GM19351 (cell line): Measurements from ENCODE around the gene EME1.

ENCODE experiments used
- ATAC-seq: cut with Tn5 transposase; IDR thresholded peaks from one replicate; pipeline ENCODE4 v1.9.1; 2021; ENCODE audit warnings: mild to moderate bottlenecking, moderate library complexity; ENCODE audit not compliant: unreplicated experiment

Gene EME1

GRCh38 chr17:50347117-50347893 lies 25.7 kb upstream of the EME1 start:
- no peak for ATAC-seq

GRCh38 chr17:50347894-50348291 lies 25.1 kb upstream of the EME1 start:
- ATAC-seq: no peak

GRCh38 chr17:50348522-50349242 lies 24.3 kb upstream of the EME1 start:
- no peak for ATAC-seq

DNA sequence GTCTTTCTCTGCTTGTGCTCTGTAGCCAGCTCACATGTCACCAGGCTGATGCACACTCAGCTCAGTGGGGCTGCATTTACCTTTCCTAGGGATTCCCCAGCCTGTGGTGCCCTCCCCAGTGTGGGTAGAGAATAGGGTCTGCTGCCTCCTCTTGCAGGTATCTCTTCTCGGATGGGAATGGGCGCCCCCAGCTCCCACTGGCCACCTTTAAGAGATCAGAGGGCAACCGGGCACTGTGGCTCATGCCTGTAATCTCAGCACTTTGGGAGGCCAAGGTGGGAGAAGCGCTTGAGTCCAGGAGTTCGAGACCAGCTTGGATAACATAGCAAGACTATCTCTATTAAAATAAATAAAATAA lies 23.8 kb upstream of the EME1 start:
- no peak for ATAC-seq

- no peak for ATAC-seq
These were observed 22.3 kb upstream of the EME1 start for GRCh38 chr17:50350733-50351132.

GRCh38 chr17:50352072-50352692 lies 20.8 kb upstream of the EME1 start:
- no peak for ATAC-seq

DNA sequence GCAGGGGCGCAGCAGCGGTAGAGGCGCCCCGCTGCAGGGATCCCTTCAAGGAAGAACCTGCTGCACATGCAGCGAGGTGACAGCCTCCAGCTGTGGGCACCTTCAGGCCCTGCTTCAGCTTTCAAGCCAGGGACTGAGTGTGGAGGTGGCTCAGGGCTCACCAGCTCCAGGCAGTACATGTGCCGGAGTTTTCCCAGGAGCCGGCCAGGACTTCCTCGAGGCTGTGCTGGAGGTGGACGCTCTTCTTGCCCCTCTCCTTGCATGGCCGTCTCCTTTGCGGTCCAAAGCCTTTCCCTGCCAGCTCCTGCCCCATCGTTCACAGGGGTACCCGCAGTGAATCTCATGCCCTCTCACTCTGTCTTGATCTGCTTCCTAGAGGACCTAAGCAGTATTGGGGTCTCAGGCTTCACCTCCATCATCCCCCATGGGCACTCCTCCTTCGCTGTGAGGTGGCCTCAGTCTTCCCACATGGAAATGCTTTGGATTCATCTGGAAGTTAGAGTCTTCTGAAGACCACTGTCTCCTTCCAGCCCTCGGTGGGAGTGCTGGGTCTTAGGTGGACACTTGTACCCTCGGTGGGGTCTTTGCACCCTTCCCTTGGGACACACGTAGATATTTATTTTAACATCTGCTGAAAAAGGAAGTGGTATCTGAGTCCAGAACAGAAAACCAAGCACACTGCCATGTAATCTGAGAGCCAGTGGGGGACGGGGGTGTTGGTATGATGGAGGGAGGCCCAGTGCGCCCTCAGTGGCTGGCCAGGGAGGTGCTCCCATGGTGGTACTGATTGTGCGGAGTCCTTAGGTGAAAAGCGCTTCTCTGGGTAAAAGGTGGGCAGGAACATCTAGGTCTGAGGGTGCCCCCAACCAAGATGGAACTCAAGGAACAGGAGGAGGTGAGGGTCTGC lies 20.1 kb upstream of the EME1 start:
- no peak for ATAC-seq

GRCh38 chr17:50353600-50354195 lies 19.3 kb upstream of the EME1 start:
- ATAC-seq: no peak

DNA sequence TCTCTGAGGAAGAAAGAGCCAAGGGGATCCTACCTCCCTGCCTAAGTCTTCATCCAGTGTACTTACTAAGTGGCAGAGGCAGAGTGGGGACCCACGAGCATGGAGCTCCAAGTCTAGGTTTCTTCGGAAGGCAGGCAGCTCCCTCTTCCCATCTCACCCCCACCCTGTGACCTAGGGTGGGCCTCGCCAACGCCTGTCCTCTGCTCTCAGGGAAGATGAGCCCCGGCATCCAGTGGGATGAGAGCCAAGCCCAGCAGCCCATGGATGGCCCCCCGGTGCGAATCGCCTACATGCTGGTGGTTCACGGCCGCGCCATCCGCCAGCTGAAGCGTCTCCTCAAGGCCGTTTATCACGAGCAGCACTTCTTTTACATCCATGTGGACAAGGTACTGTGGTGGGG lies 18.8 kb upstream of the EME1 start:
- ATAC-seq: no peak

- ATAC-seq: no peak
These were observed 18.3 kb upstream of the EME1 start for GRCh38 chr17:50354776-50355175.

DNA sequence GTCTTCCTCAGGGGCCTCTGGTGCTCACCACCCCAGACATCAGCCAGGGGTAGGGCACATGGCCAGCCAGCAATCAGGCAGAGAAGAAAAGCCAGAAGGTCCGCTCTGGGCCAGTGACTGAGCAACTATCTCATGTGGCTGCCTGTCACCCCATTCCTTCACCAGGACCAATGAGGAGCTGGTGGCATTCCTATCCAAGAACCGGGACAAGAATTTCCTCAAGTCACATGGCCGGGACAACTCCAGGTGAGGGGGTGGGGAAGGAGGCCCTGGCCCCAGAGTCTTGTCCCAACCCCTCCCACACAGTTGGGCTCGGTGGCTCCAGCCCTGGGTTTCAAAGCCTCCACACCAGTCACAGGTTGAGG lies 17.7 kb upstream of the EME1 start:
- ATAC-seq: no peak

GRCh38 chr17:50355701-50356341 lies 17.2 kb upstream of the EME1 start:
- no peak for ATAC-seq

GRCh38 chr17:50356418-50356817 lies 16.6 kb upstream of the EME1 start:
- no peak for ATAC-seq

- ATAC-seq: no peak
These were observed 16.0 kb upstream of the EME1 start for GRCh38 chr17:50356892-50357510.

- no peak for ATAC-seq
These were observed 14.9 kb upstream of the EME1 start for GRCh38 chr17:50358177-50358576.

GRCh38 chr17:50359005-50359699 lies 13.9 kb upstream of the EME1 start:
- ATAC-seq: no peak

DNA sequence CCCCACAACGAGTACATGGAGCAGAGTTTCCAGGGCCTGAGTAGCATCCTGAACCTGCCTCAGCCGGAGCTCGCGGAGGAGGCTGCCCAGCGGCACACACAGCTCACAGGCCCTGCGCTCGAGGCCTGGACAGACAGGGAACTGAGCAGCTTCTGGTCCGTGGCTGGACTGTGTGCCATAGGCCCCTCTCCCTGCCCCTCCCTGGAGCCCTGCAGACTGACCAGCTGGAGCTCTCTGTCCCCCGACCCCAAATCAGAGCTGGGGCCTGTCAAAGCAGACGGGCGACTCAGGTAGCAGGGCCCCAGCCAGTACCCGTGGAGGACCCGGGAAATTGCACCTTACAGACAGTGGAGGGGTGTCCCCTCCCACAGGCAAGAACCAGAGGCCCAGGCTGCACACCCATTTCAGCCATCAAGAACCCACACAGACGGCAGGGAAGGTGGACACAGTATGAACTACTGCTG lies 13.0 kb upstream of the EME1 start:
- ATAC-seq: no peak

DNA sequence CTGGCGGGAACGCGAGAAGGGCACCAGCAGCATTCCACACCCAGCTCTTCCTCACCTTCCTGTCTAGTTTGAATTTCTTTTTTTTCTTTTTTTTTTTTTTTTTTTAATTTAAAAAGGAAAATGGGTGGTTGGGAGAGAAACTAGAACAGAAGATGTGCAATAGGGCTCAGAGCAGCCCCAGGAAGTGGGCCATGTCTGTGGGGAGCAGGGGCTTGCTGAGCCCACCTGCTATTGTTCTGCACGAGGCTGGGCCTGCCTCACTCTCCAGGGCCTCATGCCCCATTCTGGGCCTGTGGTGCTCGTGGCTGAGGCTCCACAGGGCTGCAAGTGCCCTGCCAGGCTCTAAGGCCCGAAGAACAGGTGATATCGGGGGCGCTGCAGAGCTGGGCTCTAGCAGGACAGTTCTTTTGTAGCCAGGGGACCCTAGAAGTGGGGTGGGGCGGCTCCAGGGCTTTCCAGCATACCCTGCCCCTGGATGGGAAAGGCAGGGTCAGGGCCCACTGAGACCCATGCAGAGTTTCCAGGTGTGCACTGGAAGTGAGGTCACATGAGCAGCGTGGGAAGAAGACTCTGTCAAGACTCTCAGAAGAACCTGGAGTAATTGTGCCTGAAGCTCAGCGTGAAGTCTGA lies 12.4 kb upstream of the EME1 start:
- no peak for ATAC-seq
